GM18499 (cell line): ENCODE measurements around the gene FAM222B.
A peak's percentile ranks its signal among the peaks of the same experiment; 100 is the strongest.
"Not testable (repeated sequence)": the region's sequence is repeated elsewhere in the genome, so short reads cannot be mapped to it uniquely, and the experiment has no call there.

Experiments used
- ATAC-seq: cut with Tn5 transposase; IDR thresholded peaks from one replicate; pipeline ENCODE4 v1.9.1; 2021; ENCODE audit warnings: moderate number of reproducible peaks; ENCODE audit not compliant: insufficient read depth, unreplicated experiment

FAM222B gene

GRCh38 chr17:28874750-28875149 lies 32.2 kb upstream of the FAM222B start:
- ATAC-seq = no peak

- no peak for ATAC-seq
These were observed 31.2 kb upstream of the FAM222B start for GRCh38 chr17:28873839-28874238.

- ATAC-seq = peak; percentile 52
These were observed 28.5 kb upstream of the FAM222B start for GRCh38 chr17:28871056-28871579.

- ATAC-seq = no peak
These were observed 24.7 kb upstream of the FAM222B start for GRCh38 chr17:28867276-28867675.

- ATAC-seq = no peak
These were observed 23.6 kb upstream of the FAM222B start for GRCh38 chr17:28865946-28866752.

- ATAC-seq = no peak
These were observed 22.6 kb upstream of the FAM222B start for GRCh38 chr17:28864991-28865849.

- ATAC-seq = no peak
These were observed 21.4 kb upstream of the FAM222B start for GRCh38 chr17:28863953-28864352.

- ATAC-seq = no peak
These were observed 20.0 kb upstream of the FAM222B start for GRCh38 chr17:28862561-28862960.

GRCh38 chr17:28861393-28862203 lies 19.0 kb upstream of the FAM222B start:
- ATAC-seq = no peak

GRCh38 chr17:28860363-28860808 lies 17.8 kb upstream of the FAM222B start:
- ATAC-seq = no peak

- ATAC-seq = no peak
These were observed 16.3 kb upstream of the FAM222B start for GRCh38 chr17:28858801-28859355.

GRCh38 chr17:28857905-28858800 lies 15.6 kb upstream of the FAM222B start:
- ATAC-seq = no peak

- ATAC-seq = no peak
These were observed 13.5 kb upstream of the FAM222B start for GRCh38 chr17:28856028-28856574.

GRCh38 chr17:28855336-28855679 lies 12.7 kb upstream of the FAM222B start:
- no peak for ATAC-seq

- no peak for ATAC-seq
These were observed 12.1 kb upstream of the FAM222B start, which contains the start of gene ERAL1 for GRCh38 chr17:28854457-28855335. ERAL1 (plus strand) TSS chr17:28855016; CDS start chr17:28855035, 19 bp downstream.

- ATAC-seq = no peak
These were observed 10.7 kb upstream of the FAM222B start for GRCh38 chr17:28853295-28853694.

GRCh38 chr17:28849281-28849680 lies 6.7 kb upstream of the FAM222B start:
- no peak for ATAC-seq

GRCh38 chr17:28848667-28849066 lies 6.1 kb upstream of the FAM222B start:
- ATAC-seq = not testable (repeated sequence)
